Epithelial cell of proximal tubule (primary cell): ENCODE measurements around the gene RBP2. TPM values are rescaled to one million over a fixed set of nuclear protein-coding genes. Genes with fewer than 3 reads are reported as not detected.

Source experiments
- DNase-seq: peaks from one replicate; pipeline ENCODE4 v3.0.0-alpha.2; 2011; ENCODE audit warnings: low read depth
- H3K4me3 ChIP-seq: 2 replicates; pipeline ENCODE4 v1.5.1; 2011; ENCODE audit warnings: low read depth, mild to moderate bottlenecking, low read length
- total RNA-seq: library from RNA; depleted of rRNA; stranded (reverse); fragments of >200 nt; gene quantifications from 2 replicates; pipeline ENCODE4 v1.2.3, GENCODE V29; 2015
- TF ChIP-seq, protein P1 (sequence below): conservative IDR thresholded peaks from 2 replicates; pipeline ENCODE4 v1.5.1; 2012; ENCODE audit warnings: low read depth, mild to moderate bottlenecking, low read length

The RBP2 gene
- total RNA-seq, 1 donor from 2014 or later, result not detected

DNA sequence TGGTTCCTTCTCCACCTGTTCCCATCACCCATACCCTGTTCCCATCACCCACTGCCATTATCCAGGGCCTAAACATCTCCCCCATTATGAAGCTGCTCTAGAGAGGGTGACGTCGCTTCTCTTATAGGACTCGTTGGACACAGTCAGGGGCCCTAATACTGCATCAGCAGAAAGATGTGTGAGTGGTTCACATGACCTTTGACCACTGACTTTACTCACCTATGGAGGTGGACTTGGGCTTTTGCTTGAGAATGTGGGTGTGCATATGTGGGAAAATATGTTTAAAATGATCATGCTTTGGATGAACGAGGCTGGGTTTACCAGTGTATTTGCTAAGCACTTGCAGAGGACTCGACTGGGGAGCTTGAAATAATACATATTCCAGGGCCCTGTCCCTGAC, 26.8 kb downstream of the RBP2 start:
- no peak overlapping the region for H3K4me3 ChIP-seq
- TF ChIP-seq, protein P1, sequence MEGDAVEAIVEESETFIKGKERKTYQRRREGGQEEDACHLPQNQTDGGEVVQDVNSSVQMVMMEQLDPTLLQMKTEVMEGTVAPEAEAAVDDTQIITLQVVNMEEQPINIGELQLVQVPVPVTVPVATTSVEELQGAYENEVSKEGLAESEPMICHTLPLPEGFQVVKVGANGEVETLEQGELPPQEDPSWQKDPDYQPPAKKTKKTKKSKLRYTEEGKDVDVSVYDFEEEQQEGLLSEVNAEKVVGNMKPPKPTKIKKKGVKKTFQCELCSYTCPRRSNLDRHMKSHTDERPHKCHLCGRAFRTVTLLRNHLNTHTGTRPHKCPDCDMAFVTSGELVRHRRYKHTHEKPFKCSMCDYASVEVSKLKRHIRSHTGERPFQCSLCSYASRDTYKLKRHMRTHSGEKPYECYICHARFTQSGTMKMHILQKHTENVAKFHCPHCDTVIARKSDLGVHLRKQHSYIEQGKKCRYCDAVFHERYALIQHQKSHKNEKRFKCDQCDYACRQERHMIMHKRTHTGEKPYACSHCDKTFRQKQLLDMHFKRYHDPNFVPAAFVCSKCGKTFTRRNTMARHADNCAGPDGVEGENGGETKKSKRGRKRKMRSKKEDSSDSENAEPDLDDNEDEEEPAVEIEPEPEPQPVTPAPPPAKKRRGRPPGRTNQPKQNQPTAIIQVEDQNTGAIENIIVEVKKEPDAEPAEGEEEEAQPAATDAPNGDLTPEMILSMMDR, result no peak
- DNase-seq, result no peak

DNA sequence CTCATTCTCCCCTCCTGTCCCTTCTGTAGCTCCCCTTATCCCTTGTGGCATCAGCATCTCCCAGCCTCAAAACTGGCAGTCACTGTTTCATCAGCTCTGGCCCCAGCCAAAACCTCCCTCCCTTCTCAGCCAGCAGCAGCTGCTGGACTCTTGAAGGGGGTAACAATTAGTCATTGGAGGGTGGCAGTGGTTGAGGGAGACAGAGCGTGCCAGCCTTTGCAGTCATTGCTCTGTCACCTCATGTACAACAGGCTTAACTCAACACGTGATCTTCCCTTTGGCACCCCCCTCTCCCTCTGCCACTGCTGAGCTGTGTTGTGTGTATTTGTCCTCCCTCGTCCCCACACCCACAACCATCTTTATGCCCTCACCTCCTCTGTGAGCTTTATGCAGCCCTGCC, 28.2 kb downstream of the RBP2 start:
- DNase-seq, result no peak

DNA sequence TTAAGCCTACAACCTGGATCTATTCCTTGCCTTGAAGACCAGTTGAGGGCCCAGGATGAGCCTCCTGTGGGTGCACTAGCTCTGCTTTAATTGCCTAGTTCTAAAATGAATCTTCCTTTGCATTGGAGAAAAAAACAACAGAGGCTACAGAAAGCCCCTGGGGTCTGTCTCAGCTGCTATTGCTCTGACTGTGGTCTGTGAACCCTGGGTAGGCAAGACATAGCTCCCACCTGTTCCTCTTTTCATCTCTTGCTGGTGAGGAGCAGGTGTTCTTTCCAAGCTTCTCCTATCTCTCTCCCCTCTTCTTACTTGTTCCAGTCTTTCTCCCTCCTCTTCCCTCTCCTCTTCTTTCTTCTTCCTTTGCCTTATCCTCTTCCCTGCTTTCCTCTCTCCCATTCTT, 28.8 kb downstream of the RBP2 start:
- TF ChIP-seq, protein P1, result no peak
- no peak overlapping the region for H3K4me3 ChIP-seq
- DNase-seq, result no peak

More for the DNA sequence above, 28.2 kb downstream of the RBP2 start:
- no peak overlapping the region for H3K4me3 ChIP-seq
- TF ChIP-seq, protein P1, result no peak

DNA sequence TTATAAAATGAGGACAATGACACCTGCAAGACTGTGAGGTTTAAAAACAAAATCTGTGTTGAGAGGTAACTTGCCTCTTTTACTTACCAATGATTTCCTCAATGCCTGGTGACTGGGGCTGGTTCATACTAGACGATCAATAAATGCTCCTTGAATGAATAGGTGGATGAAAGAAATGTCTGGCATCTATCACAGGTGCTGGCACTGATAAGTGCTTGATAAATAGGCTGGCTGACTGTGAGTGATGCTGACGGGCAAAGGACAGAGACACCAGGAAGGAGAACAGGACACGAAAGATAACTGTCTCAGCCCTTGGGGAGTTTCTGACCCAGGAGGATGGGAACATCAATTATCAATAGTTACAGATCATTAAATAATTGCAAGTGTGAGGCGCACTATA, 31.9 kb downstream of the RBP2 start:
- TF ChIP-seq, protein P1, result no peak
- no peak overlapping the region for H3K4me3 ChIP-seq
- no peak for DNase-seq

DNA sequence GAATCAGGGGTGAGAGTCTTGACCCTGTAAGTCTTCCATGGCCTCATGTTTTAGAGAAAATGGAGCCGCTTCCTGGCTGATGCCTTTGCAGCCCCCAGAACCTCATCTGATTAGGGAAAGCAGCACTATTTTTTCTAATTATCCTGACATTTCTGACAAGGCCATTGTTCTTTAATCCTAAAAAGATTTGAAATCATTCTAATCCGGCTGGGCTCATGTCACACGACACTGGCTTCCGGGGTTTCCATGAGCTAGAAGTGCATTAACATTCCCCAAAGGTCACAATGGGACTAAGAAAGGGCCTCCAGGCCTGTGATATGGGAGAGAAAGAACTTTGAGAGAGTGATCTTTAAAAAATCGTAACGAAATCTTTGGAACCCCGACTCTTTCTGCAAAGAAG, 33.1 kb downstream of the RBP2 start:
- DNase-seq, result no peak
- TF ChIP-seq, protein P1, result no peak
- H3K4me3 ChIP-seq, result no peak overlapping the region

DNA sequence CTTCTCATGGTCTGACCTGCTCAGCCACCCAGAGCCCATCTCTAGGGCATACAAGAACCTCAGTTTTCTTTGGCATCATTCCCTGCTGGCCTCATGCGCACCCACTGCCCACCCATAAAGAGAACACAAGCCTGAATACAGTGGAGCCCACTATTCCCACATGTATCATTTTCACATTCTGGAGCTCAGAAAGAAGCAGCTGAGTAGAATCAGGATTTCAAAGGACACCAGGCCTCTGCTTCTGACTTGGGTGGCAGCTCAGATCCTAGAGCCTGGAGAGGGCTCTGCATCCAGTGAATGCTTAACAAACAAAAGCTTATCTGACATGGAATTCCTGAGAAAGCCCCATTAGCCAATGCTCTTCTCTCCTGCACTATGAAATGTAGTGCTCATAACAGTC, 34.7 kb downstream of the RBP2 start:
- TF ChIP-seq, protein P1, result no peak
- H3K4me3 ChIP-seq, result no peak overlapping the region
- no peak for DNase-seq

DNA sequence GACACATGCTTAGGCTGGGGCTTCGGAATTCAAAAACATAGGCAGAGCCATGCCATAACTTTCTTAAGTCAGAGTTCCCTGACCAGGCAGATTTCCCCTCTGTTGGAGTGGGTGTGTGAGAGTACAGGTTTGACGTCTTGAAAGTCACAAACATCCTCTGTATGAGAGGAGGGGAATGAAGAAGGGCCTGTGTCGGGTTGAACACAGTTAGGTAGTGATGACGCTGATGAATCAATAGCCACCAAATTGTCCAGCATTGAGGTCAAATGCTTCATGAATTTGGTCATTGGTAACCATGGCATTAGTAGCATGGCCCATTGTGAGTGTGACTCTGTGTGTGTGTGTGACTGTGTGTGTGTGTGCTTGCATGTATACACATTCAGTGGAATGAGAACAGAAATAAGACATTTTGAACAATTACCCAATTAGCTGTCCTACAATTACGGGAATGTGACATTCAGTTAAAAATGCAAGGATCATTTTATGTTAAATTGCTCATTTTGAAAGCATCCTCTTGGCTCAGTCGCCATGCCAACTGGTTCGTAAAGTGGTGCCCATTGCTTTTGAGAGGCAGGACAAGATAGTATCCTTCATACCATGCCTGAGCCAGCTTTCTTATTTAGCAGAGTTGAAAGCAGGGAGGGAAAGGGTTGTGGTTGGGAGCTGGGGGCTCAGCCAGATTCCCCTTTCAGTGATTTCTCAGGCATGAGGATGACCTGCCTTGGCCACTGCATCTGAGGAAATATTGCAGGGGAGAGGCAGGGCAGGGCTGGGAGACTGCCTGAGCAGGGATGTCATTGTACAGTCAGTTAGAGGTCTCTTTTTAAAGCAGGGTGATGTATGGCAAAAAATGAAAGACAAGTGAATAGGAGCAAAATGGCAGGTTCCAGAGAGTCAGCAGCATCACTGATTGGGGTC, 35.4 kb downstream of the RBP2 start:
- no peak for DNase-seq
- TF ChIP-seq, protein P1, result no peak
- H3K4me3 ChIP-seq, result no peak overlapping the region
